ENCODE results near the gene PAPOLB.

PAPOLB gene

DNA sequence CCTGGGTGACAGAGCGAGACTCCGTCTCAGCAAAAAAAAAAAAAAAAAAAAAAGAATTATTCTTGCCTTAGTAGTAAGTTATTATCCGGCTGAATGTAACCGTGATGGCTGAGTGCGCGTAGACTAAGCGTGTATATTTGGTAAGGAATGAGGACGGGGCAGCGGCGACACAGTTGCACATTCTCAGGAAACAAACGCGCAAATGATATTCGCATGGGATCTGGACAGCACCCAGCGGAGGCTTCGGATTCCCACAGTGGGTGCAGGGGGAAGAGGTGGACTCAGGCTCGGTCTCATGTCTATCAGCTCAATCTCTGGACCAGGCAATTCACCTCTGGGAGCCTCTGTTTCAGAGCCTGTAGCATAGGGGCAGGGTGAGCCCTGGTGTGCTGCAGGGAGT is 29.1 kb downstream of the PAPOLB start:
- DNase-seq, result no peak
- intact Hi-C loops (cut with DNase I), result no loop called here

DNA sequence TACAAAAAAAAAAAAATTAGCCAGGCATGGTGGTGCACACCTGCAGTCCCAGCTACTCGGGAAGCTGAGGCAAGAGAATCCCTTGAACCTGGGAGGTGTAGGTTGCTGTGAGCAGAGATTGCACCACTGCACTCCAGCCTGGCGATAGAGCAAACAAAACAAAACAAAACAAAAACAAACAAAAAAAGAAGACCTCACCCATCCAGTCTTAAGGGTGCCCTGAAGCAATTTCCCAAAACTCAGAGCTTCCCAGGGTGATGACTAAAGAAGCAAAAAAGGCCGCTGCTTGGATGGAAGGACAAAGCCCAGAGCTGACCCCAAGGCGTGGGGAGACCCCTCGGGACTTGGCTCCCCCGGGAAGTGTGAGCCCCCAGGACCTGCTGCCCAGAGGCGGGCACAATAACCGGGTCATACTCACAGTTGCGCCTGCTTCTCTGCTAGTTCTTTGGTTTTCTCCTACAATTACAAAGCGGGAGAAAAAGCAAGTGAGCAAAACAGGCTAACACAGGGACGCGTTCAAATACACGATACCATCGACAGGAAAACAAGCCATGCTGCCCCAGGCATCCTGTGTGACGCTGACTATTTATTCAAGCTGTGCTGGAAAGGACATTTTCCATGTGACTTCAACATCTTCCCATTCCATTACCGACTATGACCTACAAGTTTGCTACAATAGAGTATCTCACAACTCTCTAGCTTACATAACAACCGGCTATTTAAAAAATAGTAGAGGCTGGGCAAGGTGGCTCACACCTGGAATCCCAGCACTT is 29.9 kb downstream of the PAPOLB start:
- intact Hi-C loops (cut with DNase I), result no loop called here
- no peak for DNase-seq

DNA sequence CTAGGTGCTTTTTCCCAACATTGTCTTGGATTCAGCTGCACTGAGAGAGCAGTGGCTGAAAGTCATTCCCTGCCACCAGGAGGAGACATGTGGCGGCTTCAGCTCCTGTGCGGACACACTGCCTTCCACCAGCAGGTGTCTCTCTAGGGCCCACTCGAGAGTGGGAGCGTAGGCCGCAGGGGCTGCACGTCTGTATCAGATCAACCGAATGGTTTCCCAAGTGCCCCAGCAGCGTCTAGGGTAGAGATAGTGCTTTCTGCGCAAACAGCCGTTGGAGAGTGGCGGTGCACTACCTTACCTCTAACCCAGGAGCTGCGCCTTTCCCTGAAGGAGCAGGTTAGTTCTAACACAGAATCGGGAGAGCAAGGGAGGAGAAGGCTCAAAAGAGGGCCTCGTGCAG is 31.7 kb downstream of the PAPOLB start:
- intact Hi-C loops (cut with DNase I), result no loop called here
- DNase-seq, result peak in 41 of 42 donors; percentile 10 to 75 (median 55)

DNA sequence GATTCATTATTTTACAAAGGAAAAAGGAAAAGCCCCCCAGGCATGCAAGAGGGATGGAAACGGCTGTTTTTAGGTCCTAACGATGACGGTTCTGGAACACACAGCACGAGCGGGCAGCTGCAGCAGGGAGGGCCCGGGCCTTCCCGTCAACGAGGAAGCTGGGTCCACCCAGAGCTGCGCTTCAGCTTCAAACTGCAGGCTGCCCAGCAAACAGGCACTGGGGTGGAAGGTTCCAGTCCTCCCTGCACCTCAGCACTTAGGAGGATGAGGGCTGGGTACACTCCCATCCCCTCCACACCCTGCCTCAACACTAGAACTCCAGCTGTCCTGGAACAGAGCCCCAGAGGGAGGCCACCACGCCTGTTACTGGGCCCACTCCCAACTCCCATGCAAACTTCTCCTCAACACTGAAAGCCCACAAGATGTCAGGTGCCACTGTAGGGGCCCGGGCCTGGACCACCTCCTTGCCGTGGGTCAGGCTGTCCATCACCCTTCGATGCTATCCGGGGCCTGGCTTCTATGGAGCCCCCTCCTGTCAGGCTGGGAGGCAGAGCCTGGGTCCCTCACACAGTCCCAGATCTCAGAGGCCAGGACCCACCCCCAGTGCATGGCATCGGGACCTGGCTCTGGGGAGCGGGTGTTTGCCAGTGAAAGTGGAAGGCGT is 33.0 kb downstream of the PAPOLB start:
- intact Hi-C loops (cut with DNase I), result no loop called here

DNA sequence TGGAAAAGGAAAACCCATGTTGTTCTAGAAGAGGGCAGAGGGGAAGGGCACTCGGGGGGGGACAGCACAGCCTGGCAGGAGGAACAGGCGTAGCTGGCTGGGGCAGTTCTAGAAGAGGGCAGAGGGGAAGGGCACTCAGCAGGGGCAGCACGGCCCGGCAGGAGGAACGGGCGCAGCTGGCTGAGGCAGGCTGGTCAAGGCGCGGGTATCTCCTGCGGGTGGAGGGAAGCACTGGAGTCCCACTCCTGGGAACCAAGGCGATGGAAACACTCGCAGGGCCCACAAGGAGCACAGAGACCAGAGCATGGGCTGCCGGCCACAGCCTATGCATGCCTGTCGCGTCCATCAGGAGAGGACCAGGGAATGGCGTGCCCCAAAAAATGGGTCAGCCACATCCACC is 36.7 kb downstream of the PAPOLB start:
- intact Hi-C loops (cut with DNase I), result no loop called here
- DNase-seq, result no peak

More for the DNA sequence above, 33.0 kb downstream of the PAPOLB start:
- DNase-seq, result no peak

DNA sequence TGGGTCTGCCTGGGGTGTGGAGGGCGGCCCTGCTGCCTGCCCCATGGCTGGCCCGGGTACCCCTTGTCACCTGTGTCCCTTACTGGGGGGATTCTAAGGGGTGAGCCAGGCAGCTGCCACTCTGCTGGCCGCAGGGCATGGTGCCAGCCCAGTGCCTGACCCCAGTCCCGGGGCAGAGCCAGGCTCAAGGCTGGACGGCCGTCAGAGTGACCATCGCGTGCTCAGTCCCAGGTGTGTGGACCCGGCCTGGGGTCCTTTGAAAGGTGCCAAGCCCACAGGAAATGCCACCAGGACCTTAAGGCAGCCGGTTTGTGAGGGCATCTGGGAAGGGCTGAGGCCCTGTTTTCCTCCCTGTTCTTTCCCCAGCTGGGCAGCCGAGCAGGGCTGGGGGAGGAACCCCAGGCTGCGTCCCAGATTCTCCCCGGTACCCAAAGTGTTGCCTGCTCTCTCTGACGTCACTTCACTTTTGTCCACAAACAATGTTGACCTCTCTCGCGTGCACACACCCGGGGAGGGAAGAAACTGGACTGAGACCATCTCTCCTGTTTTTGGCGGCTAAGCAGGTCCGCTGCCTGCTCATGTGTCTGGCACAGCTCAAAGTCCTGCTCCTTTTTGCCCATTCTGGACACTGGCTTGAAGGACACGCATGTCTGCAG is 37.6 kb downstream of the PAPOLB start:
- DNase-seq, result peak in 1 of 42 donors; percentile 7
- intact Hi-C loops (cut with DNase I), result no loop called here

DNA sequence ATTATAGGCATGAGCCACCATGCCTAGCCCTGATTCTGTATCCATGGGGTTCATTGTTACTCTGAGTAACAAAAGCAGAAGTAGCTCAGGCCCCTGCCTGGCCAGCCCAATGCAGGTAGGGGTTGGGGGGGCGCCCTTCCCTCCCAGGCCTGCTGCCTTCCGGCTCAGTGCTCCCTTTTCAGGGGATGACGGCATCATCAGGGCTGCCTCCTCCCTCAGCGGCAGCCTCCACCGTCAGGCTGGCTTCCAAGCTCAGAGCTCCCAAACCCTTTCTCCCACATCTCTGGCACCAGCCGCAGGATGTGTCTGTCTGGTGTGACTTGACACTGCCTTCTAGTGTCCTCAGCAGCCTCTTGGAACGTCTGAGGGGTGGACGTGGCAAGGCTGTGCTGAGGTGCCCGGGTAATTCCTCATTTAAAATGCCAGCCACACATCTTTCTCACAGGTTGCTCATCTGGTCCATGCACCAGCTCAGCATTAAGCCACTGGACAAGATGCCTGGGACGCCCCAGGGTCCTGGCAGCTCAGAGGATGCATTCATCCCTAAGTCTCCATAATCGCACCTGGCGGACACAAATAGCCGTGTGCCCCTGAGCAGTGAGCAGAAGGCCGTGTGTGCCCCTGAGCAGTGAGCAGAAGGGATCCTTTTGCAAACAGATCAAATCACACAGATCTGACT is 38.2 kb downstream of the PAPOLB start:
- intact Hi-C loops (cut with DNase I), result no loop called here
- no peak for DNase-seq

DNA sequence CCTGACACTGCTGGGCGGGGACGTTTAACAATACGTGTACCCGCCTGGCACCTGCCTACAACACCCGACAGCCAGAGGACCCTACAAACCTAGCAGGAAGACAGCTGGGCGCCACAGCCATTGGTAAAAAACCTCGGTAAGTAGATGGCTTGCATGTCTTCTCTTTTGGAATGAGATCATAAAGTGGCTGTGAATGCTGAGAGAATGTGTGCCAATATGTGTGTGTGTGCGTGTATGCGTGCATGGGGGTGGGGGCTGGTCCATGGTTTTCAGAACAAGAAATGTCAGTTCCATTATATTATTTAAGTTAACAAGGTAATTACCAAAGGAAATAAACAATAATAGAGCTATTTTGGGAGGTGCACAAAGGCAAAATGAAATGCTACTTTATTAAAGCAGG is 39.2 kb downstream of the PAPOLB start:
- DNase-seq, result no peak

DNA sequence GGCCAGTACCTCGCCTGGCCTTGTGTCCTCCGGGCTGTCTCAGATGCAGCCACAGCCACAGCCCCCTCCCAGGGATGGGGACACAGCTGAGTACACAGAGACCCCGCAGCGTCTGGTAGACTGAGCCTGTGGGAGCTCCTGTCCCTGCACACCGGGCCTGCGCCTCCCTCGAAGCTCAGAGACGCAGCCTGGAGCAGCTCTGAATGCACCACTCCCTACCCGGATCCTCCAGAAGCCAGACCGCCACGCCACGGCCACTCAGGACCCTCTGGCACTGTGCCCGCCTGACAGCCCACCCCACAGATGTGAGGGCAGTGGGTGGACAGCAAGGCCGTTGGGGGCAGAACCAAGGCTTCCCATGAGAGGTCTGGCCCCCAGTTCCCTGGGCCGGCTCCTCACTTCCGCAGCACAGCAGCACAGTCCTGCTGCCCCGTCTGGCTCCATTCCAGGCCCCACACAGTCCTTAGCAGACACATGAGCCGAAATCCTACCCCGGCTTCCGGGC is 40.8 kb downstream of the PAPOLB start:
- intact Hi-C loops (cut with DNase I), result no loop called here
- no peak for DNase-seq

More for the DNA sequence above, 39.2 kb downstream of the PAPOLB start:
- intact Hi-C loops (cut with DNase I), result no loop called here

DNA sequence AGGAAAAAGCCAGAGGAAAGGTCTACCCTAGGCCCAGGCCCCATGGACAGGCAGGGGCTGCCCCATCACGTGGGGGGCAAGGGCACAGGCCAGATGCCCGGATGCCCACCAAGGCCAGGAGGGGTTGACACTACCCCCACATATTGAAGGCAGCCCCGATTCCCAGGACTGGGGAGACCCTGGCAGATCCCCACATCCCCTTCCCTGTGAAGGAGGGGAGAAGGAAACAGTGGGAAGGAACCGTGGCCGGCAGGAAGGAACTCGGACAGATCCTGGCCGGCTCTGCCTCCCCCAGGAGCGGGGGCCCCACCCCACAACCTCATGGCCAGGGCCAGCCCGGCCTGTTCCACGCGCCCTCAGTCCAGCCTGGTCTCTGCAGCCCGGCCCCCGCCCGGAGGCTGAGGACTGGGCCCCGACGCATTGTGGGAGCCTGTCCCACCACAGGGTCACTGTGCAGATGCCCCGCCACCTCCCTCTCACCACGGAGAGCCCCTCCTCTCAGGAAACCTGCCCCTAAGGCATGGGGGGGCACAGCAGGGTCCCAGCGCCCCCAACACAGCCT is 41.3 kb downstream of the PAPOLB start:
- no peak for DNase-seq
- intact Hi-C loops (cut with DNase I), result no loop called here

DNA sequence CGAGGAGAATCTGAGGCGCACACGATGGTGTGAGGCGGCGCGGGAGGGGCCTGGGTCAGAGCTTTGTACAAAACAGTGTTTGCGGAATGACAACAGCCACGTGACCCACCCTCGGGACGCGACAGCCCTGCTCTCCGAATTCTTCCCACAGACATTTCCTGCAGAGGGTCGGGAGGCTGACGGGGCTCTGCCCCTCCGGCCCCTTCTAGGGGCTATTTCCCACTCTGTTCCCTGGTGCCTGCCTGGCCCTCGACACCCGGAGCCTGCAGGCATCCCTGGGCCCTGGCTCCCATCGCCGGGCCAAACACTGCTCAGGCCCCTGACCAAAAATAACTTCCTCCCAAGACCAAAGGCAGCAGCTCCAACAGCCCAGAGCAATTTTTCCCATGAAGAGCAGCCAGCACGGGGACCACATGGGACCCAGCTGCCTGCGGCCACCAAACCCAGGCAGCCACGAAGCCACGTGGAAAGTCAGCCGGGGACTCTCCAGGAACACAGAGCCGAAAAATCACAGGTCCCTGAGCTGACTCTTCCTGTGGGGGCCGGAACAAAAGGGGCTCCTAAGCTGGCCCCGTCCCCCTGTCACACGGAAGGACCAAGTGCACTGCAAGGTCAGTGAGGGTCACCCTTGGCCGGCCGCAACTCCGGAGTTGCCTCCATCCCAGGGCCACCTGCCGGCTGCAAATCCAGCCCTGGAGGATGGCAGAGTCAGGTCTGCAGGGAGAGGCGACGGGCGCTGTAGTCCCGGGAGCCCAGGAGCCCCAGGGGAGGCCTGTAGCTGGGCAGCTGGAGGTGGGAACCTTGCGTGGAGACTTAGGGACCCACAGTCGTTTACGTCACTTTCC is 42.0 kb downstream of the PAPOLB start:
- intact Hi-C loops (cut with DNase I), result no loop called here
- DNase-seq, result no peak

DNA sequence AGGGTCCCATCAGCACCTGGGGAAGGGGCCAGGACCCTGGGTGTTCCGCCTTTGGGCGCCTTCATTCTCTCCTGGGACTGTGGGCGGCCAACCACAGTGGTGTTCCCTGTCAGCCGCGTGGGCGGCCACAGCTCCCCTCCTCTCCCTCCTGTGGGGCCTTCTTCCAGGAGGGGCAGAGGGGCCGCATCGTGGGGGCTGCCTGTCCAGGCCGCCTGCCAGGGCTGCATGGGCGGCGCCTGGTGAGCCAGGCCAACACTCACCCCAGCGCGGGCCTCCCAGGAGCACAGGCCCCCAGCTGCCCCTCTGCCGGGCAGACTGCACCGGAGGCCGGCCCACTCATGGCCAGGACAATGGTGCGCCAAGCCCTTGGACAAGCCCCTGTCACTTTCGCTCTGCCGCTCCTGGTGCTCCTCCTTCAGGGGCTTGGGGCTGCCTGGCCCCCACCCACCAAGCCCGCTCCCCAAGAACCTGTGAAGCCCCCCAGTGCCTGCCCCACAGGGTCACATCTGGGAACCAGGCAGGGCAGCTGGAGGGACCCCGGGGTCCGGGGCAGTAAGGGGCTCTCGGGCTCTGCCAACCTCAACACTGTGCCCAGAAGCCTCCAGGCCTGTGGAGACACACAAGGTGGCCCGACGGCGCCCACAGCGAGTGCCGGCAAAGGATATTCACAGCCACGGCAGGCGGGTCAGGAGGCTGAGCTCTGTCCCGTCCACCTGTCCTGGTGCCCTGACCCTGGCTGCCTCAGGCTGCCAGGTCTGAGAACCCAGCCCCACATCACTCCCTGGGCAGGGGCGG is 43.6 kb downstream of the PAPOLB start:
- intact Hi-C loops (cut with DNase I), result no loop called here
- no peak for DNase-seq

DNA sequence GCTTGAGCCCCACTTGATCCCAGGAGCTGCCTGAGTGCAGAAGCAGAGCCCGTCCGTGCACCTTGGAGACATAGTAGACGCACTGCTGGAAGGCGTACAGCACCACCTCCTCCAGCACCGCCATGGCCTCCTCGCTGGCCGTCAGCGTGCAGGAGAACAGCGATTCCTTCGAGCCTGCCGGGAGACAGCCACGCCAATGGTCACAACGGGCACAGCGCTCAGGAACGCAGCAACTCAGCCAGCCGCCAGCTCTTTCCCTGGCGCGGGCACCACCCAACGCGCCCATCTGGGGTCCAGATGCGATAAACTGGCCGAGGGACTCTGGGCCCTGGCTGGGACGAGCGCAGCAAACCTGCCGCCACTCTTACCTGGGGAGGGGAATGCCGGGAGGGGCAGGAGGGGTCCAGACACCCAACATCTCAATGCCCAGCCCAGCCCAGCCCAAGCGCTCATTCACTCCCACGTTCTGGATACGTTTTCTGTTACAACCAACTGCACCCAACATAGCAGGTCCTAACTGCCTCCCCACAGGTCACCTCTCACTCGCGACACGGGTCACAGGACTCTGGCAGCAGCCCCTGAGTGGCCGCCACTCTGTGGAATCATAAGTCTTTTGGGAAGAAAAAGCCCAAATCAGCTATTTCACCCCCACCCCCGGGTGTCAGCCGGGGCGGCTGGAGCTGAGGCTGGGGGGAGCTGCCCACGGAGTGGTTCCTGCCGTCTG is 44.5 kb downstream of the PAPOLB start:
- DNase-seq, result no peak
- intact Hi-C loops (cut with DNase I), result no loop called here

DNA sequence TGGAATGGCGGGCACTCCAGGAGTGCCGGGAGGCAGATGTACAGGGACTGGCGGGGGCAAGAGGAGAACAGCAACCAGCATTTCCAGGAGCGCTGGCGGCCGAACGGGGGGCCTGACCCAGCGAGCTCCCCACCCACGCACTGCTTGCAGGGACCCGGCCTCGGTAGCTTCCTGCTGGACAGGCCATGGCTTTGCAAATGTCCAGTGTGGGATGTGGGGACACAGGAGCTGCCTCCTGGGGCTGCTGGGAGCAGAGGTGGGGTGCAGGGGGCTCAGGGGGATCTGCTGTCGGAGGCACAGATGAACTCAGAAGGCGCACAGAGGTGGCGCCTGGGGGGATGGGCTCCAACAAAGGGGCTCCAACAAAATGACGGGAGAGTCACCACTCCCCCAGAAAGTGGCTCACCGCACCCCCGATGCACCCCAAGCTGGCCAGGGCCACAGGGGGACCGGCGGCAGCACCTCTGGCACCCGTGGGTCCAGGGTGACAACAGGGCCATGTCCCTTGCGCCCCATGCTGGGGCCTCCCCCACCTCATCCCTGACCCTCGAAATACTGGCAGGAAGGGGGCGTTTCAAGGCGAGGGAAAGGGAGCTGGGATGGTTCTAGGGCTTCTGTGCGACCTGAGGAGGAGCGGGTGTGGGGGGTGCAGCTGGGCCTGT is 45.3 kb downstream of the PAPOLB start:
- intact Hi-C loops (cut with DNase I), result no loop called here
- DNase-seq, result no peak

DNA sequence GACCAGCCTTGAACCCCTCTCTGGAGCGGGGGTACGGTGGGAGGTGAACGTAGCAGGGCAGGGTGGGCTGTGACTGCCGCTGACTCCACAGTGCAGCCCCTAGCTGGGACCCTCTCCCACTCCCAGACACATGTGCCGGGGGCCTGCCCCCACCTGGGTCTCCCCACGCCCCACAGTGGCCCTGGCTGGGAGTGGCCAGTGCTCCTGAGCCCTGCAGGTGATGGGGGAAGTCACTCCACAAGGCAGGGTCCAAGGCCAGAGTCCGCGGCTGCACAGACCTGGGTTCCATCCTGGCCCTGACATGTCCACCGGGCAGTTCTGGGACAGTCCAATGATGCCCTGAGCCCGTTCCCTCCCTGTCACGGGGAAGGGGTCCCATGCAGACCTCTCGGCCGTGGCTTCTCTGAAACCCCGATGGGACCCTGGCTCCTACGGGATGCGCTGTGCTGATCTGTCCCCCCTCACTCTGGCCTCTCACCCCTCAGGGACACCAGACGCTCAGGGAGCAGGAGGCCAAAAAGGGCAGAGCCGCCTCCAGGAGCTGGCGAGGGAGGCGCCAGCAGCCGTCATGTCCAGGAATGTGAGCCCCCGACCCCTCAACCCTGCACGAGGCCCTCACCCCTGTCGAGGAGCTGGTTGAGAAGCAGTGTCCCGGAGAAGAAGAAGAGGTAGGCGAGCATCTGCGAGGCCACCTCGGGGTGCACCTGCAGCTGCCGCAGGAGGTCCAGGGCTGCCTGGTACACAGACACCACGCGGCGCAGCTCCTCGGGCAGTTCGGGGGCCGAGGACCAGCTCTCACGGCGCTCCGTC is 46.0 kb downstream of the PAPOLB start:
- no peak for DNase-seq
- intact Hi-C loops (cut with DNase I), result no loop called here

DNA sequence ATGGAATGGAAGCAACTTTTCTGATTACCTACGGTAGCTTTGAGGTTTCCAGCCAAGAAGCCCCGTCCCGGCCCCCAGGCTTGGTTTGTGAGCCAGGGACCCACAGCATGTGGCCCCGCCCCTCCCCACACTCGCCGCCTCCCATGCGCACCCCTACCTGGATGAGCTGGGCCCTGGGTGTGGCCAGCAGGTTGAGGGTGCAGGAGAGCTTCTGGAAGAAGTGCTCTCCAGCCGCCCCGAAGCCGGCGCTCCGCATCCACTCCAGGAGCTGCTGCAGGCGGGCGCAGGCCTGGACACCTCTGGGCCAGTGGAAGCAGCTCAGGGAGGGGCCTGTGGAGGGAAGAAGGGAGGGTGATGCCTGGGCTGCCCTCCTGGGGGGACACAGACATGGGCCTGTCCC is 46.7 kb downstream of the PAPOLB start:
- intact Hi-C loops (cut with DNase I), result no loop called here
- no peak for DNase-seq
